ENCODE data around the gene NLRC5.
"Not testable (repeated sequence)": the region's sequence is repeated elsewhere in the genome, so short reads cannot be mapped to it uniquely, and the experiment has no call there.

The NLRC5 gene

GRCh38 chr16:56964243-56965148 is 24.9 kb upstream of the NLRC5 start:
- peak; percentile 96 to 98 for DNase-seq (ENCODE audit: low read depth in 2 of 2)

- no peak for DNase-seq (ENCODE audit: low read depth in 2 of 2)
Observed at GRCh38 chr16:56965149-56966092, 23.9 kb upstream of the NLRC5 start.

- no peak for DNase-seq (ENCODE audit: low read depth in 2 of 2)
Observed at GRCh38 chr16:56966093-56966475, 23.3 kb upstream of the NLRC5 start.

- no peak for DNase-seq (ENCODE audit: low read depth in 2 of 2)
Observed at GRCh38 chr16:56967733-56968132, 21.6 kb upstream of the NLRC5 start.

- DNase-seq (ENCODE audit: low read depth in 2 of 2): no peak
Observed at GRCh38 chr16:56969769-56970168, 19.6 kb upstream of the NLRC5 start.

GRCh38 chr16:56970934-56971767 is 18.2 kb upstream of the NLRC5 start:
- no peak for DNase-seq (ENCODE audit: low read depth in 2 of 2)

- DNase-seq (ENCODE audit: low read depth in 2 of 2): no peak
Observed at GRCh38 chr16:56971768-56972043, 17.7 kb upstream of the NLRC5 start.

- no peak for DNase-seq (ENCODE audit: low read depth in 2 of 2)
Observed at GRCh38 chr16:56972403-56973293, 16.7 kb upstream of the NLRC5 start.

GRCh38 chr16:56973294-56973689 is 16.1 kb upstream of the NLRC5 start:
- no peak for DNase-seq (ENCODE audit: low read depth in 2 of 2)

GRCh38 chr16:56973899-56974298 is 15.5 kb upstream of the NLRC5 start:
- DNase-seq (ENCODE audit: low read depth in 2 of 2): not testable (repeated sequence)

GRCh38 chr16:56974549-56975300 is 14.6 kb upstream of the NLRC5 start:
- no peak for DNase-seq (ENCODE audit: low read depth in 2 of 2)

- DNase-seq (ENCODE audit: low read depth in 2 of 2): no peak
Observed at GRCh38 chr16:56975714-56976113, 13.6 kb upstream of the NLRC5 start.

GRCh38 chr16:56977216-56977615 is 12.1 kb upstream of the NLRC5 start:
- DNase-seq (ENCODE audit: low read depth in 2 of 2): no peak

GRCh38 chr16:56977823-56978430 is 11.4 kb upstream of the NLRC5 start:
- DNase-seq (ENCODE audit: low read depth in 2 of 2): no peak

- no peak for DNase-seq (ENCODE audit: low read depth in 2 of 2)
Observed at GRCh38 chr16:56980201-56980535, 9.2 kb upstream of the NLRC5 start.

GRCh38 chr16:56980792-56981724 is 8.3 kb upstream of the NLRC5 start:
- no peak for DNase-seq (ENCODE audit: low read depth in 2 of 2)

- no peak for DNase-seq (ENCODE audit: low read depth in 2 of 2)
Observed at GRCh38 chr16:56981729-56982271, 7.6 kb upstream of the NLRC5 start.

- no peak for DNase-seq (ENCODE audit: low read depth in 2 of 2)
Observed at GRCh38 chr16:56982695-56983094, 6.7 kb upstream of the NLRC5 start.
